ENCODE results near the gene LHX4.

DNA sequence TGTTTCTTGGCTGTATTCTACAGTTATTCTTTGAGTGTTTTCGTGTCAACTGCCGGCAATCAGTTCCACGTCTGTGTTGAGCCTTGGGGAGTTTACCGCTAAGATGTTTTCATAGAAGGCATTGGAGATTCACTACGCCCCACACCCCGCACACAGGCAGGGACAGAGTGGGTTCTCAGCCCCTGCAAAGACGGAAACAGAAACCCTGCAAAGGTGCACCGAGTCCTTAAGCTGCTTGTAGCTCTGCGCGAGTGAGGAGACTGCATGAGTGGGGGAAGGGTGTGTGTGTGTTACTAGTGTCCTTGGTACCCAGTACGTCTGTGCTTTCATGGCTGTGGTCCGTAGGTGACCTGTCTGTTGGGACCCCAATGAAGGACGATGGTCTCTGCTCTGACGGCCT is 1.9 kb downstream of the LHX4 start:
- no peak for TF ChIP-seq CTCF (IDR thresholded peaks at IDR 0.05)
- TF ChIP-seq POLR2A (IDR thresholded peaks at IDR 0.05), result no peak
- no peak for TF ChIP-seq POLR2AphosphoS5 (IDR thresholded peaks at IDR 0.05)
